Activated naive CD8-positive, alpha-beta T cell (primary cell): ENCODE results near the gene RSBN1L.
"Not testable (repeated sequence)": the region's sequence is repeated elsewhere in the genome, so short reads cannot be mapped to it uniquely, and the experiment has no call there.

Experiments used
- H3K27ac Mint-ChIP-seq: one replicate; pipeline ENCODE4 v1.8.0; 2021; ENCODE audit warnings: mixed read lengths
- H3K27me3 Mint-ChIP-seq: one replicate; pipeline ENCODE4 v1.8.0; 2021; ENCODE audit warnings: mixed read lengths
- H3K36me3 Mint-ChIP-seq: one replicate; pipeline ENCODE4 v1.8.0; 2021; ENCODE audit warnings: mixed read lengths
- H3K4me1 Mint-ChIP-seq: one replicate; pipeline ENCODE4 v1.8.0; 2021; ENCODE audit warnings: low read depth, mixed read lengths
- H3K4me3 Mint-ChIP-seq: one replicate; pipeline ENCODE4 v1.8.0; 2021; ENCODE audit warnings: mild to moderate bottlenecking, mixed read lengths
- H3K9me3 Mint-ChIP-seq: one replicate; pipeline ENCODE4 v1.8.0; 2021; ENCODE audit warnings: low read depth, mixed read lengths

Gene RSBN1L

DNA sequence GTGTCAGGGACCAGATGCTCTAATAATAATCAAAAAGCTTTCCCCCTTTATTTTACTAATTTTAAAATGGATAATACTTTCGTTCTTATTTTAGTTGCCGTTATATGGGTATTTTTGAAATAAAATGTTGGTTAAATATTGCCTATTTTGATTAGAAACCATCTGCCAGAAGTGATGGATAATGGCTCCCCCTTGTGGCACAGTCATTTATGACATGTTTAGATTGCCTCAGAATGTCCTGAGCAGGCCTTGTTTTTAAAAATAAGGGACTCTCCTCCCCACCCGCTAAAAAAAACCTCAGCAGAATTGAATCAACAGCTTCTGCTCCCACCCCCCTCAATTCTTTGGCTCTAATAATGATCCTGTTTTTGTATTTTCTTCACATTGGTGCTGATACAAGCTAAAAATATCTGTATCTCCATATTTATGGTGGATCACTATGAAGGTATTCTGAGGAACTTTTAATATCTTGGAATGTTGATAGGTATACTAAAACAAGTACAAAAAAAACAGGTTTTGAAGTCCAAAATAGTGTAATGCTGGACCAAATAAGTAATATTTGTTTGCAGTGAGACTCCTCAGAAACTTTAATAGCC lies 63.1 kb downstream of the RSBN1L start:
- Mint-ChIP-seq H3K9me3 (no peaks in the 10 kb centered on the region), H3K36me3 (no peaks in the 10 kb centered on the region), H3K4me3 (no peak overlapping the region), H3K4me1 (peaks cover 46% of the 10 kb centered on the region), H3K27ac (no peak overlapping the region), H3K27me3 (no peaks in the 10 kb centered on the region)

DNA sequence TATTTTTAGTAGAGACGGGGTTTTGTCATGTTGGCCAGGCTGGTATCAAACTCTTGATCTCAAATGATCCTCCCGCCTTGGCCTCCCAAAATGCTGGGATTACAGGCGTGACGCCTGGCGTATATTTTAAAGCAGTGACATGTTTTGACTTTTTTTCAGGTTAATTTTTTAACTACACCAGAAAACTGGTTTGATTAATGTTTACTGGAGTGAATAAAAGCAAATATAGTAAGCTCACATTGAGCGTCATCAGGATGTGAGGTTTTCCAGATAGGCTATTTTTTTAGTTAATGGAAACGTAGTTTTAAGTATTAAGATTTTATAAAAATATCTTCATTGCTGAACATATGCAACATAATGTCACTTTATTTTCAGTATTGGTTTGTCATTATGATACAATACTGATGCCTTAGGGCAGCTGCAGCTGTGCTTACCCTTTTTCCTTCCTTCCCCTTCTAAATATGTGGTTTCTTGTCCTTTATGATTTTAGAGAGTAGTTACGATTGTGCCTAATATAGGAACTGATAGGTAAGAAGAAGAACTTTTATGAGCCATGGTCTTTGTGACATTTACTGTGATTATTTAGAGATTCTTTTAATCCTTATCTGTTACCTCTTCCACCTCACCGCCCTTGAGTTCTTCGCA lies 64.7 kb downstream of the RSBN1L start:
- H3K4me1 Mint-ChIP-seq: peaks cover 45% of the 10 kb centered on the region
- H3K4me3 Mint-ChIP-seq: no peak overlapping the region
- H3K27me3 Mint-ChIP-seq: no peaks in the 10 kb centered on the region
- no peaks in the 10 kb centered on the region for H3K9me3 Mint-ChIP-seq
- H3K27ac Mint-ChIP-seq: no peak overlapping the region
- H3K36me3 Mint-ChIP-seq: no peaks in the 10 kb centered on the region

DNA sequence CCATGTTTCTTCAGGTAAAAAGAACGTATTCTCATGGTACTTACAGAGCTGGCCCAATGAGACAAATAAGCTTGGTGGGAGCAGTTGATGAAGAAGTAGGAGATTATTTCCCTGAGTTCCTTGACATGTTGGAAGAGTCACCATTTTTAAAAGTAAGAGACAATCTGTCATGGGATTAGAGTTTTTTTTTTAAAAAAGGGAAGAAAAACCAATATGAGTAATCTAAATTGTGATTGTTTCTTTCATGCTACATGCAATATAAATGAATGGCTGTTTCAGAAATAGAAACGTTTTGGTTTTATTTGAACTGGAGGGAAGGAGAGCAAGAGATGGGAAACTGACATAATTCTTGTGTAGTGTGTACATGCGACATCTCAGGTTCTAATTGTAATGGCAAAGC lies 69.2 kb downstream of the RSBN1L start:
- Mint-ChIP-seq H3K27me3 (no peaks in the 10 kb centered on the region), H3K36me3 (peaks cover 2% of the 10 kb centered on the region), H3K4me1 (peaks cover 27% of the 10 kb centered on the region), H3K4me3 (no peak overlapping the region), H3K27ac (no peak overlapping the region), H3K9me3 (no peaks in the 10 kb centered on the region)

DNA sequence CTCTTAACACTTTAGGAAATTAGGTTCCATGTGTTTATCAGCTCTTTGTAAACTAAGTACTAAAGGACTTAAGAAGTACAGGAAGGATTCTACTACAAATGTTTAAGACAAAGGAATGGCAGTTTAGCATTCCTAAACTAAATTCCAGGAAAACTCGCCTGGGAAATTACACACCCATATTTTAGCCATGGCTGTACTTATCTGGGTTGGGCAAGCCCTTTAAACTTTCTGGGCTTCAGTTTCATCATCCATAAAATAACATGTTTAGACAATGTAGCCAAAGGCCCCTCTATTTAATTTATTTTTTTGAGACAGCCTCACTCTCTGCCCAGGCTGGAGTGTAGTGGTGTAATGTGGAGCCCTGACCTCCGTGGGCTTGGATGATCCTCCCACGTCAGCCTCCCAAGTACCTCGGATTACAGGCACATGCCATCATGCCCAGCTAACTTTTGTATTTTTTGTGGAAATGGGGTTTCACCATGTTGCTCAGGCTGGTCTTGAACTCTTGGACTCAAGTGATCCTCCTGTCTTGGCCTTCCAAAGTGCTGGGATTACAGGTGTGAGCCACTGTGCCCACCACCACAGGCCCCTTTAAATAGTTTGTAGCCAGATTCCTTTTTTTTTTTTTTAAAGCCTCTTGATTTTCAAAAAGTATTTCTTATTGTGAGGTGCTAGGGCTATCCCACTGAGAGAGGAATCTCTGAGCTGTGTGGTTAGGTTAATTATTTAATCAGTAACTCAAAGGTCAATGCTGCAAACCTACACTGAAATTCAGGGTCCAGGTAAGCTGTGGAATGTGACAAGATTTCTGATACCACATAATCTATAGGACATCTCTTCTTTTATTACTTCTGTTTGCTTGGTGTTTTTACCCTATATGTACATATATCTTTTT lies 69.9 kb downstream of the RSBN1L start:
- Mint-ChIP-seq H3K4me1 (peaks cover 27% of the 10 kb centered on the region), H3K36me3 (peaks cover 4% of the 10 kb centered on the region), H3K27me3 (no peaks in the 10 kb centered on the region), H3K4me3 (no peak overlapping the region), H3K27ac (no peak overlapping the region), H3K9me3 (no peaks in the 10 kb centered on the region)

DNA sequence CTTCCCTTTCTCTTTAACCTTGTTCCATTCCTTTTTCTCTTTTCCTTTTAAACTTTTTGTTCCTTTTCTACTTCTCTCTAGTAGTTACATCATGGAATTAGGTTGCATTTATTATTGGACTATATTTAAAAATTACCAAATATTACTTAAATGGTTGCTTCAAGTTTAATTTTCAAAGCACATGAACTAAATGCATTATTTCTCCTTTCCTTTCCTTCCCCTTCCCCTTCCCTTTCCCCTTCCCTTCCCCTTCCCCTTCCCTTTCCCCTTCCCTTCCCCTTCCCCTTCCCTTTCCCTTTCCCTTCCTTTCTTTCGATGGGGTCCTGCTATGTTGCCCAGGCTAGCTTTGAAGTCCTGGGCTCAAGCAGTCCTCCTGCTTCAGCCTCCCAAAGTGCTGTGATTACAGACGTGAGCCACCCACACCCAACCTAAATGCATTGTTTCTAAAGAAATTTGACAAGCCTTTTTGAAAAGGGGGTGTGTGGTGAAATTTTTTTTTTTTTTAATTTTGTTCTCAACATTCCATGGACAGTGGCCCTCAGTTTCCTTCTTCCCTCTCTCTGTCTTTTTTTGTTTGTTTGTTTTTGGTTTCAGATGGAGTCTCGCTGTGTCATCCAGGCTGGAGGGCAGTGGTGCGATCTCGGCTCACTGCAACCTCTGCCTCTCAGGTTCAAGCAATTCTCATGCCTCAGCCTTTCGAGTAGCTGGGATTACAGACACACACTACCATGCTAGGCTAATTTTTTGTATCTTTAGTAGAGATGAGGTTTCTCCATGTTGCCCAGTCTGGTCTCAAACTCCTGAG lies 70.7 kb downstream of the RSBN1L start:
- Mint-ChIP-seq H3K36me3 (peaks cover 4% of the 10 kb centered on the region), H3K27me3 (no peaks in the 10 kb centered on the region), H3K9me3 (no peaks in the 10 kb centered on the region), H3K4me1 (peaks cover 22% of the 10 kb centered on the region), H3K27ac (no peak overlapping the region), H3K4me3 (no peak overlapping the region)

DNA sequence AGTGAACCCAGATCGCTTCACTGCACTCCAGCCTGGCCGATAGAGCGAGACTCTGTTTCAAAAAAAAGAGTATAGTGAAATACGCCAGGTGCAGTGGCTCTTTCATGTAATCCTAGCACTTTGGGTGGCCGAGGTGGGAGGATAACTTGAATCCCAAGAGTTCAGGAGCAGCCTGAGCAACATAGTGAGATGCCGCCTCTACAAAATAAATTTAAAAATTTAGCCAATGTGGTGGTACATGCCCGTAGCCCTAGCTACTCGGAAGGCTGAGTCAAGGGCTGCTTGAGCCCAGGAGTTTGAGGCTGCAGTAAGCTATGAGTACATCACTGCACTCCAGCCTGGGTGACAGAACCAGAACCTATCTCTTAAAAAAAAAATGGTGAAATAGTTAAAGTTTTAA lies 74.1 kb downstream of the RSBN1L start:
- no peak overlapping the region for H3K27ac Mint-ChIP-seq
- no peak overlapping the region for H3K4me3 Mint-ChIP-seq
- no peaks in the 10 kb centered on the region for H3K27me3 Mint-ChIP-seq
- peaks cover 4% of the 10 kb centered on the region for H3K4me1 Mint-ChIP-seq
- no peaks in the 10 kb centered on the region for H3K9me3 Mint-ChIP-seq
- H3K36me3 Mint-ChIP-seq: peaks cover 6% of the 10 kb centered on the region

DNA sequence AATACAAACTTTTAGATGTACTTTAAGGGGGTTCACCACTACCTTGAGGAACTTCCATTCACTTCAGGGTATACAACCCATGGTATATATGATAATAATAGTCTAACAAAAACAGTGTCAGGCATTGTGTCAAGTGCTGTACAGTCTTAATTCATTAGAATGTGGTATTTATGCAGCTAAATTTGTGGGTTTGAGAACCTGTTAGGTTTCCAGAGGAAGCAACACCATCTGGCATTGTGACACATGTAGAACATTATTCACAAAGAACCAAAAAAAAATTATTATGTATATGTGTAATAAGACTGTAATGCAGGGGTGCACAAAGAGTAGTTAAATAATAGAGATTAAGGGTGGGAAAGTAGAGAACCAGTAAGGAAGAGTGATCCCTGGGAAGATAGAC lies 75.6 kb downstream of the RSBN1L start:
- Mint-ChIP-seq H3K9me3 (no peaks in the 10 kb centered on the region), H3K4me1 (peaks cover 3% of the 10 kb centered on the region), H3K36me3 (peaks cover 14% of the 10 kb centered on the region), H3K4me3 (no peak overlapping the region), H3K27ac (no peak overlapping the region), H3K27me3 (no peaks in the 10 kb centered on the region)

DNA sequence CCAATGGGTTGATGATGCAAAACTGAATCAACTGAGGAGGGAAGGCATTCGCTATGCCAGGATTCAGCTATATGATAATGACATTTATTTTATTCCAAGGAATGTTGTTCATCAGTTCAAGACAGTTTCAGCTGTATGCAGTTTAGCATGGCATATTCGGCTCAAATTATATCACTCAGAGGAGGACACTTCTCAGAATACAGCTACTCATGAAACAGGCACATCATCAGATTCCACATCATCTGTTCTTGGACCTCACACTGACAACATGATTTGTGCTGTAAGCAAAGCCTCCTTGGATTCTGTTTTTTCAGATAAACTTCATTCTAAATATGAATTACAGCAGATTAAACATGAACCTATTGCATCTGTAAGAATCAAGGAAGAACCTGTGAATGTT lies 82.3 kb downstream of the RSBN1L start:
- H3K36me3 Mint-ChIP-seq: peaks cover 23% of the 10 kb centered on the region
- H3K4me1 Mint-ChIP-seq: peaks cover 2% of the 10 kb centered on the region

DNA sequence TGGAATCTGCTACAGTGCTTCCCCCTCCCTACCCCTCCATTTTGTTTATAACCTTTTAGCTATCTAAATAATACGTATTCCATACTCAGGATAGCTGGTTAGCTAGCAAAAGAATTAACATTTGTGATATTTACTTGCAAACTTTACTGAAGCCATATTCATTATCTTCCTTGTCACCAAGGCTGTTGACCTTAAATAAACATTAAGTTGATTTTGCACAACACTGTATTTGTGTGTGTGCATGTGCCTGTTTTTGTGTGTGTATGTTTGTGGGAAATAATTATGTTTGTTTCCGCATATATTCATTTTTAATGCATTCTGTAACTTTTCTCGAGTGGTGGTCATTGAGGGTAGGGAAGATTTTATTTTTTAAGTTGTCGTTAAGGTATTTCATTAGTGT lies 86.1 kb downstream of the RSBN1L start:
- Mint-ChIP-seq H3K9me3 (no peaks in the 10 kb centered on the region), H3K4me1 (no peaks in the 10 kb centered on the region), H3K27ac (no peak overlapping the region), H3K36me3 (peaks cover 28% of the 10 kb centered on the region), H3K4me3 (no peak overlapping the region), H3K27me3 (no peaks in the 10 kb centered on the region)

More for the DNA sequence above, 82.3 kb downstream of the RSBN1L start:
- no peak overlapping the region for H3K27ac Mint-ChIP-seq
- H3K27me3 Mint-ChIP-seq: no peaks in the 10 kb centered on the region
- no peak overlapping the region for H3K4me3 Mint-ChIP-seq
- no peaks in the 10 kb centered on the region for H3K9me3 Mint-ChIP-seq

DNA sequence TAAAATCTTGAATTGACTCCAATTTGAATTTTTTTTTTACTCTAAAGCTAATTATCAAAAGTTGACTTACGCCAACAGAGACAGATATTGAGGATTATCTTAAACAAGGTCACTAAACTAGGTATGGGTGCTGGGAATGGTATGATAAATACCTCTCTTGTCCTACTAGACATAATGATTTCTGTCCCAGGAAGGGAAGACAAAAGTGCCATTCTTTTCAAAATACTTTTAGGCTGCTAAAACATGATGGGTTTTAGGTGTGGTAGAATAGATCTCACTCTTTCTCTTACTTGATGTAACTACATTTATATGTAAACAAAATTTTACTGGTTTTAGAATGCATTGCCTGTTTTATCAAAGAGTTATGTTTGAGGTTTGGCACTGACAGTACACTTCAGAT lies 86.9 kb downstream of the RSBN1L start:
- peaks cover 27% of the 10 kb centered on the region for H3K36me3 Mint-ChIP-seq
- no peak overlapping the region for H3K4me3 Mint-ChIP-seq
- no peak overlapping the region for H3K27ac Mint-ChIP-seq
- H3K4me1 Mint-ChIP-seq: no peaks in the 10 kb centered on the region
- H3K27me3 Mint-ChIP-seq: no peaks in the 10 kb centered on the region
- no peaks in the 10 kb centered on the region for H3K9me3 Mint-ChIP-seq

DNA sequence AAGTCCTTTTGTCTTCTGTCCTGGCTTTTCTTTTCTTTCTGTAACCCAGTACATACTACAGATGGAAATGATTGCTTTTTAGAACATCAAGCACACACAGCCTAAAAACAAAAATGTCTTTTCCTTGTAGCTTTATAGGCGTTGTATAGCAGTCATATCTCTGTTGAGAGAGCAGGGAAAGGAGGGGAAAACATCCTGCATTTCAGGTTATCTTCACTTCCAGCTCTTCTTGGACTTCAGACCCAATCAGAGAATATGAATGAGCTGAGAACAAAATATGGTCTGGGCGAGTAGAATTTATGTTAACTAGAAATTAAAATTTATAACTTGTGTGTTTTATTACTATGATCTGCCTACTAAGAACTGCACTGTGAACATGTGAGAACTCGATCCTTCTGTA lies 87.3 kb downstream of the RSBN1L start:
- H3K27me3 Mint-ChIP-seq: no peaks in the 10 kb centered on the region
- H3K4me3 Mint-ChIP-seq: no peak overlapping the region
- no peaks in the 10 kb centered on the region for H3K9me3 Mint-ChIP-seq
- no peaks in the 10 kb centered on the region for H3K4me1 Mint-ChIP-seq
- no peak overlapping the region for H3K27ac Mint-ChIP-seq
- H3K36me3 Mint-ChIP-seq: peaks cover 25% of the 10 kb centered on the region

DNA sequence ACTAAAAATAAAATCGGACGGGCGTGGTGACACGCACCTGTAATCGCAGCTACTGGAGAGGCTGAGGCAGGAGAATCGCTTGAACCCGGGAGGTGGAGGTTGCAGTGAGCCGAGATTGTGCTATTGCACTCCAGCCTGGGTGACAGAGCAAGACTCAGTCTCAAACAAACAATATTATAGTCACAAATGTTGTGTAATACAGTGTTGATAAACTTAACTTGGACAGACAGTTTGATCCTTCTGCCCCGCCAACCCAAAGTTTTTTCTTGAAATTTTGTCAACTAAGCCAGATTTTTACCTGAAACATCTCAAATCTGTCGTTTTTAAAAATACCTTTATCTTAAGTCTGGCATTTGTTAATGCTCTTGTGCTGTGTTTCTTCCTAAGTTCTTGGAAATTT lies 88.2 kb downstream of the RSBN1L start:
- H3K36me3 Mint-ChIP-seq: peaks cover 25% of the 10 kb centered on the region
- H3K4me3 Mint-ChIP-seq, H3K27ac Mint-ChIP-seq, H3K9me3 Mint-ChIP-seq, H3K27me3 Mint-ChIP-seq, H3K4me1 Mint-ChIP-seq: not testable (repeated sequence)

DNA sequence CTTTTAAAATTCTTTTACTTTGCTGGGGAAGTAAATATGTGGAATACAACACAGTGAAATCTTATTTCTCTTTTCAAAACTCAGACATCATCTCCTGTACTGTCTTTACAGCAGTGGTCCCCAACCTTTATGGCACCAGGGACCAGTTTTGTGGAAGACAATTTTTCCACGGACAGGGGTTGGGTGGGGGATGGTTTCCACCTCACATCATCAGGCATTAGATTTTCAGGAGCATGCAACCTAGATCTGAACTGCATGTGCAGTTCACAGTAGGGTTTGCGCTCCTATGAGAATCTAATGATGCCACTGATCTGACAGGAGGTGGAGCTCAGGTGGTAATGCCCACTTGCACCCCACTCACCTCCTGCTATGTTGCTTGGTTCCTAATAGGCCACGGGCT lies 89.8 kb downstream of the RSBN1L start:
- Mint-ChIP-seq H3K9me3 (no peaks in the 10 kb centered on the region), H3K27ac (no peak overlapping the region), H3K4me3 (no peak overlapping the region), H3K27me3 (no peaks in the 10 kb centered on the region), H3K36me3 (peaks cover 19% of the 10 kb centered on the region), H3K4me1 (no peaks in the 10 kb centered on the region)

DNA sequence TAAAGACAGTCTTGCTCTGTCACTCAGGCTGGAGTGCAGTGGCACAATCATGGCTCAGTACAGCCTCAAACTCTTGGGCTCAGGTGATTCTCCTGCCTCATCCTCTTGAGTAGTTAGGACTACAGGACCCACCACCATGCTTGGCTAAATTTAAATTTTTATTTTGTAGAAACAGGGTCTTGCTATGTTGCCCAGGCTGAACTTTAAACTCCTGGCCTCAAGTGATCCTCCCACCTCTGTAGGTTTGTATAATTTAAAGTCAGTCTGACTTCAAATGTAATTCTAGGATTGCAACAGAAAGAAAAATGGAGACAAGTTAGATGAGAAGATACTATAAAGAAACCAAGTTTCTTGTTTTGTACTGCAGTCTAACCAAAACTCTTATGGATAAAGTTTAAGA lies 90.5 kb downstream of the RSBN1L start:
- Mint-ChIP-seq H3K27ac (no peak overlapping the region), H3K9me3 (no peaks in the 10 kb centered on the region), H3K4me1 (no peaks in the 10 kb centered on the region), H3K36me3 (peaks cover 19% of the 10 kb centered on the region), H3K27me3 (no peaks in the 10 kb centered on the region), H3K4me3 (no peak overlapping the region)
